ENCODE results near the gene ALG9. TPM values are rescaled to one million over a fixed set of nuclear protein-coding genes. Genes with fewer than 3 reads are reported as not detected.

Gene ALG9
- total RNA-seq, 1 donor from 2014 or later, result 95.6 TPM

DNA sequence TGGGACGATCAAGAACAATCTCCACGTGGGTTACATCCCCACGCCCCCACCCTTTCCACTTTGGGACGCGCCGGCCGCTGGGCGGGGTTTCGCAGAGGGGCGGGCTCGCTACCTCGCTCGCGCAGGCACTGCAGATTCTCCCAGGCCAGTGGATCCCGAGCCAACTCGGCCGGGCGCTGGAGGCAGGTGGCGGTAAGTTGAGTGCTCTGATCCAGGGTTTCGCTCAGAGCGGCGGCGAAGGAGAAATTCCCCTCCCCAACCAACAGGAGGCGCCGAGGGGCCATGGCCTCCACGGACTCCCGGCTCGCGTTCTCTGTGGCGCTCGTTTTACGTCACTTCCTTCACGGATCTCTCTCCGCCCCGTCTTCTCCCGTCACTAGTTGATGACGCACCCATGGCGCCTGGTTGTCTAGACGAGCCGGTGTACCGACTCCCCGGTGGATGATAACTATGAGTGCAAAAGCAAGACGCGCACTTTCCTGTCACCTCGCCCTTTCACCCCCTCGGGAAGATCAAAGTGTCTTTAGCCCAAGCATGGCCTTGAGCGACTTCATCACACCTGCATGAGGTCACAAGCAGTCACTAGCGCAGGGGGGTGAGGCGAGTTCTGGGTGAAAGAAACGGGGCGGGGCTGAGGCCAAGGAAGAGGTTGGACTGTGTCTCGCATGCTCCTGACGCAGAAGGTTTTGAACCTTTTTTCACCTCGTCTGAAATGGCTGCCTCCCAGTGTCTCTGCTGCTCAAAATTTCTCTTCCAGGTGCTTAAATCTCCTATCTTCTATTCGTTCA, 7.7 kb upstream of the ALG9 start, which contains the start of the genes CFAP68 and FDXACB1:
CFAP68 (plus strand) TSS at position 693 of the 788 bp plus-strand sequence; CDS start at position 713, 20 bp downstream.
FDXACB1 (minus strand) TSS at position 317 of the 788 bp plus-strand sequence; CDS start at position 284, 33 bp downstream.
- peak; percentile 93 for DNase-seq

DNA sequence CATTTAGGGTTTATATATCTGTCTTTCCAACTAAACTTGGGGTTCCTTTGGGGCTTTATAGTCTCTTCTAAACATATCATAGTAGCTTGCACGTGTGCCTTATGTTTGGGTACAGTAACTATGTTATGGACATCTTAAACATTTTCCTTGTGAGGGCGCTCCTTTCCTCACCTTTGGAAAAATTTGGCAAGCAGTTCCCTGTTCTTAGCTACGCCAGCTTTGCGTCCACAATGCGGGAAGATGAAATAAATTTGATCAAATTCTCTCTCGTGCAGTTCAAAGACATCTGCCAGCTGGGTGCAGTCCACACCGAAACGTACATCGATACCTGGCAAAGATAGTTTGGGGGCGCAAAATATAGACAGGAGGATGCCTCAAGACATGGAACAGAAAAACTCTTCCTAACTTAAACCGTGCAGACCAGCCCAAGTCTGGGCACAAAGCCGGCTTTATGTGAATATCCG, 7.0 kb upstream of the ALG9 start:
- no peak for DNase-seq

DNA sequence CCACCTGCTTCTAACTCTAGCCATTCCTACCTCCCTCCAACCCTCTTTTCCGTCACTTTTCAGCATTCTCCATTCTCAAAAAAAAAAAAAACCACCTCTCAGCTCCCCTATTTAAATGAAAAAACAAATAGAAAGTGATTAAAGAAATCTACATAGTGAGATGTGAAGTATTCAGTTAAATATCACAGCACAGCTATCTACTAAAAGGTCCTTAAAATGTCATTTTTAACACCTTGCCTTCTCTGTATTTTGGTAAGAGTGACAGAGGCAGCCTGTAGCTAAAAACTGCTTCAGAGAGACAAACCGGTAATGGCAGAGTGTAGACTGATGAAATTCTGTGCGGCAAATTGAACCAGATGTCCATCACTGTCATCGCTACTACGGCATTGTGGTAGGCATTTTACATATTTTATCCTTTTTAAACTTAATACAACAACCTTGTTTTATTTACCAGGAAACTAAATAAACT, 346 bp upstream of the ALG9 start:
- no peak for DNase-seq

DNA sequence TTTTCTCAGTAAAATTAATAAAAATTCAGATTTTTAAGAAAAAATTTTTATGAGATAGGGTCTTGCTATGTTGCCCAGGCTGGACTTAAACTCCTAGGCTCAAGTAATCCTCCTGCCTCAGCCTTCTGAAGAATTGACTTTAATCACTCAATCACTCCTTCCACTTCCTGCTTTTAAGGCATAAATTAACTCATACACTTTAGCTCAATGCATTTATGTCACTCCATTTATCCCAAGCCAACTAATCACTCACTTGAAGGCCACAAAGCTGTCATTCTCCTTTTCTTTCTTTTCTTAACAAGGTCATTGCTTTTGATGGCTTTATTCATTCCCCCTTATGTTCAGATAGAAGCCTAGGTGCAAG, 877 bp downstream of the ALG9 start:
- DNase-seq, result no peak

DNA sequence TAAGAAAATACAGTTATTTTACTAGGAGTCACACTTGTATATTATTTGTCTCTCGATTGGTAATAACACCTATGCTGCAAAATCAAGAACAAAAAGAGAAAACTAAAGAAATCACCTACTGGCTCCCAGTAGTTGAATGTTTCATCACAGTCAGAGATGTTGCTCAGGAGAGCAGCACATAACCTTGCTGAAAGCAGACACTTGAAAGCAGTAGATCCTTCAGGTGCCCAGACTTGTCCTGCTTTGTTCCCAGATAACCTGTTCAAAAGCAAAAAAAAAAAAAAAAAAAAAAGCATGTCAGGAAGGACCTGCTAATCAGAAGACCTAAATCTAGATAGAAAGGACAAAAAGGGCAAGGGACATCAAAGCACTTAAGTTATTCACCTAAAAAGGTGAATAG, 1.3 kb downstream of the ALG9 start:
- no peak for DNase-seq

DNA sequence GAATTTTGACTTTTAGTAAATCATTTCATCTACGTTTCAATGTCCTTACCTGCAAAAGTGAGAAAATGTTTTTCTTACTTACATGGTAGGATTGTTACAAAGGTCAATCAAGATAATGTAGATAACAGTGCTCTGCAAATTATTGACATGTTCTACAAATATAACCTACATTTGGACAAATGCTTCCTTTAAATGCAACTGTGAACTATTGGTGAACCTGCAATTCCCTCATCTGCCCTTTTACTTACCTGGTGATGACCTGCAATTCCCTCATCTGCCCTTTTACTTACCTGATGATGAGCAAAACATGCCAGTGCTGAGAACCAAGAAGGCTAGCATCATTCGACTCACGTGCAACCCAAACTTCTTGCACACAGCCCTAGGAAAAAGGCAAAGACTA, 11.1 kb downstream of the ALG9 start:
- no peak for DNase-seq

DNA sequence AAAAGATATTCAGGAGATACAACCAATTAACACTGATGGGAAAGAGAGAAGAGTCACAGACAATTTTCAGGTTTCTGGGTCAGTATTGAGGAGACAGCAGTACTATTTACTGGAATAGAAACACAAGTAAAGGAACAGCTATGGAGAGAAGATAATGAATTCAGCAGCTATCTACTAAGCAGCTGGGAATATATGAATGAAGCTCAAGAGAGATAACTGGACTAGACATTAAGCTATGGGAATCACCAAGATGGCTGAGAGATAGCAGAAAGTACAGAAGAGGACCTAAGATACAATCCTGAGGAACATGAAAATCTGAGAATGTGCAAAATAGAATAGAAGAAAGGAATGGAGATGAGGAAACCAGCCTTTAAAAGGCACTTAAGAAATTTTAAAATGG, 15.9 kb downstream of the ALG9 start:
- no peak for DNase-seq

DNA sequence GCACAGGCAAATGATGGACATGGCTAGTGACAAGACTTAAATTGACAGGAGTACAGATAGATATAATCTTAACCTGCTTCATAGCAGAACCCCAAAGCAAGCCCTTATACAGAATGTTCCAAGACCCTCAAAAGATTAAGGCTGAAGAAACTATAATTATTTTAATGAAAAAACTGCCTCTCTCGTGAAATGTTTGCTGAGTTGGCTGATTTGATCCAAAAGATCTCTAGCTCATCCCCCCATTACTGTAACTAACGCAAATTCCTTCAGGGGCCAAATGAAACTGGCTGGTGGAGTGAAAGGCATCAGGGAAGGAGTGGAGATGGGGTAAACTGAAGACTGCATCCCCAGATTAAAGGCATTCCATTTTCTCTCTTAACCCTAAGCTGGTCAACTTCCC, 19.3 kb downstream of the ALG9 start:
- DNase-seq, result no peak

DNA sequence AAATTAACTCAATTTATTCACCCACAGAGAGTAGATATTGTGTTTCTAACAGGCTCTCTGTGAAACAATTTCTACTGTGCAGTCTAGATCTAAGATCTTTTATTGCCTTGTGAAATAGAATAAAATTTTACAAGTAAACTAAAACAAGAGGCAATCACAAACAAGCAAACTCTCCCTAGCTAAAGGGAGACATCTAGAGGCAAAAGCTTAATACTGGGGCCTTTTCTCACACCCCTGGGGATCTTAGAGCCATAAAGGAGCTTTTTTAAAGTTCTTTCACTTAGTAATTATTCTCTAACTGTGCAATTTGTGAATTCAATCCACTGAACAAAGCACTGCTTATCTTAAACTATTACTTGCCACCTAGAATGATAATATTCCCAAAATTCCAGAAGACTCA, 19.7 kb downstream of the ALG9 start:
- no peak for DNase-seq

DNA sequence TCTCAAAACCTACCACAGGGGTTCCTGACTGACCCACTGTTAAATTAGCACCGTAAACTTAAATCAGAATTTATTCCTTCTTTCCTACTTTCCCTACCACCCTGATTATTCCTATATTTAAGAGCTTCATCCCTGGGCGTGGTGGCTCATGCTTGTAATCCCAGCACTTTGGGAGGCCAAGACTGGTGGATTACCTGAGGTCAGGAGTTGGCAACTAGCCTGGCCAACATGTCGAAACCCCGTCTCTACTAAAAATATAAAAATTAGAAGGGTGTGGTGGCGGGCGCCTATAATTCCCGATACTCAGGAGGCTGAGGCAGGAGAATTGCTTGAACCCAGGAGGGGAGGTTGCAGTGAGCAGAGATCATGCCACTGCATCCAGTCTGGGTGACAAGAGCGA, 20.3 kb downstream of the ALG9 start:
- no peak for DNase-seq

DNA sequence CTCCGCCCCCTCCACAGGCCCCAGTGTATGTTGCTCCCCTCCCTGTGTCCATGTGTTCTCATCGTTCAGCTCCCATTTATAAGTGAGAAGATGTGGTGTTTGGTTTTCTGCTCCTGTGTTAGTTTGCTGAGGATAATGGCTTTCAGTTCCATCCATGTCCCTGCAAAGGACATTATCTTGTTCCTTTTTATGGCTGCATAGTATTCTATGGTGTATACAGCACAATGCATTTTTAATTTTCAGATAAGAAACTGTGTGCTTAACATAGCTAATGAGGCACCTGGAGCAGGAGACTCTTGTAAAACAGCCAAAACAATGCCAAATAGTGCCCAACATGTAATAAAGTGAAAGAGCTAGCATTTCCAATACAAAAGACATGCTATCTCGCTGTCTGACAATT, 21.8 kb downstream of the ALG9 start:
- no peak for DNase-seq

DNA sequence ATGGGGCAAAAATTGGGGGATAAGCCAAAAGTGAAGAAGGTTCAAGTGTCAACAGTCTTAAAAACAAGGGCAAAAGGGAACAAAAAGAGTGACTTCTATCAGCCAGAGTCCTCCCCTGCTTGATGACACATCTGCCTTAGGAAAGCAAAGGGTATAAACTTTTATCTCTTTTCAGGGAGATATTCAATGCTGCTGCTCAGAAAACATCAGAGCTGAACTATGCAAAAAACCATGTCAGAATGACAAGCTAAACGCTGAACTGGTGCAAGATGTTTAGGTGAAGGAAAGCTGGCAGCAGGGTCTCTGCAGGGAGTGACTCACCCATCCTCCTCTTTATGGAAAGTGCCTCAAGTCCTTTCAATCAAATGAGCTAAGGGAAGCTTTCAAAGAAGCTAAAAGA, 24.7 kb downstream of the ALG9 start:
- DNase-seq, result no peak

DNA sequence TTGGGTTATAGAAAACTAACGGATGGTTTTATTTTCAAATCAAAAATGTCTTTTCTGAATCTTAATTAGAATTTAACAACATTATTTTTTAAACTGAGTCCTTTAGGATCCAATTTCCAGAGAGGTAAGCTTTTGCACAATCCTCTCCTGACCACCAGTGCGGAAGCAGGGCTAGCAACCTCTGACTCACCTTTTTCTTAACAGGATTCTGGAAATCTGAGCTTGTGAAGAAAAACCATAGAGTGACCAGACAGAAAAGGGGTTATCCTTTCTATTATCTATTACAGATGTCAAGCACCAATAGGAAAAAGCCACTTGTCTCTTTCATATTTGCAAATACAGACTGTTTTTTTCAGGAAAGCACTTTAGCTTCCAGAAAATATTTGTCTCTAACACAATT, 25.3 kb downstream of the ALG9 start:
- no peak for DNase-seq

DNA sequence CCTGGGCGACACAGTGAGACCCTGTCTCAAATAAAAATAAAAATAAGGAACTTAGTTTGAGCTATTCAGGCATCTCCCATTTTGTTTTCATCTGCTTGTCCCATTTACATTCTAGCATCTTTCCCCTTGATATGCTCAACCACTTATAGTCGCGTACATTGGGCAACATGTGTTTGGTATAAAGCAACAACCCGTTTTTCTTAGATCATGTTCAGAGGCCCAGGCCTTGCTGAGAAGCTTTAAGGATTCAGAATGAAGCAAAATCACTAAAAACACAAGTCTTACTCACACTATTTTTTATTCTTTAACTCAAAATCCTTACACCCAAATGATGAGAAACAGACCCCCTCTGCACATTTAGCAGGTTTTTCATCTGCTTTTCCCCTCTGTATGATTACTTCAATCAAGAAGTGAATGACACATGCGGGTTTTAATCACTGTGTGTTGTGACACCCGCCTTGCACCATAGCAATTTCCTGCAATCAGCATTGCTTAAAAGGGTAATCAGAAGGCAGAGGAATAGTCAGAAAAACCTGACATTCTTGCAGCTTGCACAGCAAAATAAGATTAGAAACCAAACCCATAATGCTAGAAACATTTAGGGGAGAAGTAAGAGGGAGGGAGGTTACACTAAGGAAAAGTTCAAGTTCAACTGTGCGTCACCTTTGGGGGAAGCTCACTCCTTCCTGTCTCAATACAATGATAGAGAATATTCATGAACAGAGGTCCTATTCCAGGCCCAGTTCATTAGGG, 25.9 kb downstream of the ALG9 start:
- no peak for DNase-seq

DNA sequence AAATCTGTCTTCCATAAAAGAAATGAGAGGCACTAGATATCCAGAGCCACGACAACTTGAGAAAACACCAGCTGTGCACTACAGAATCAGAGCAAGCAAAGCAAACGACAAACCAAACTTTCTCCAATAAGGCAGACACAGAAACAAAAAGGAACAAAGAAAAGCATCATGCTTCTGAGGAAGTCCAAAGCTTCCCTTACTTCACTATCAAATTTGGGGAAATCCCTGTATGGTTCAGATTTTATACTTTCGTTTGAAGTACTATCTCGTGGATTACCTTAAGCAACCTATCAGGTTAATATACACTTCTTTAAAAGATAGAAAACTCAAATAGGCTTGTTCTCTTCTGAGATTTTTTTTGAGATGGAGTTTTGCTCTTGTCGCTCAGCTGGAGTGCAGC, 27.7 kb downstream of the ALG9 start:
- no peak for DNase-seq

DNA sequence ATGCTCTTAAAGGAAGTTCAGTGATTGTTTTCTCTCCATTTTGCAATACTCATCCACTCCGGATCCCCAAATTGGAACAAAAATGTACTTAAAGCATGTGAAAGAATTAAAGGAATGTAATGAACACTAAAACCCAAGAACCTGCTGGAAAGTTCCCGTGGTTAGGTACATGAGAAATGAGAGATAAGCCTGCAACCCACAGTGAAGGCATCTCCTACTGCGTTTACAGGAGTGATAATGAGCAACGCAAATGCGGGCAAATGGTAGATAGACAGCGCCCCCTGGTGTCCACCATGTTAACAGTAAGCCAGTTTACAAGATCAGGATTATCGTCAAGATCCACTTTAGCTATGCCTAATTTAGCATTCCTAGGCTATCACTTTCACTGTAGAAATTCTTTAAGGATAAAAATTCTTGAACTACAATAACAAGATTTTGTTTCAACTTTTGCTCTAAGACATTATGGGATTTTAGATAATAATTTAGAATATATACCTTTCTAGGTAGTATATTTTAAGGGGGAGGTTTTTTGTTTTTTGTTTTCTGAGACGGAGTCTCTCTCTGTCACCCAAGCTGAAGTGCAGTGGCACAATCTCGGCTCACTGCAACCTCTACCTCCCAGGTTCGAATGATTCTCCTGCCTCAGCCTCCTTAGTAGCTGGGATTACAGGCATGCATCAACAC, 29.9 kb downstream of the ALG9 start:
- peak; percentile 73 for DNase-seq

DNA sequence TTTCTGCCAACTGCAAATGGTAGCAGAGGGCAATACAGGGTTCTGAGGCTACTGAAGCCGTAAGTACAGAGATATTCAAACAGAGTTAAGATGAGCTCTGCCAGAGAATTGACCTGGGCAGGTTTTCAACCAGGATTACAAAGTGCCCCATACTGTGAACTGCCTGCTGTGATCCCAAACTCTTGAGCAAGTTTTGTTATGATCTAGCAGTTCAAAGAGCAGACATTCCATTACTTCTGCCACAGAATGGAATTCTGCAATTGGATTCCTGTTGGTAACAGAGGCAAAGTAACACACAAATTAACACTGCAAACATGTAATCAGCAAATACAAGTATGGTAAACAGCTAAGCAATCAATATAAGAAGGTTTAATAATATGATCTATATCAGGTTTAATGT, 31.2 kb downstream of the ALG9 start:
- no peak for DNase-seq

DNA sequence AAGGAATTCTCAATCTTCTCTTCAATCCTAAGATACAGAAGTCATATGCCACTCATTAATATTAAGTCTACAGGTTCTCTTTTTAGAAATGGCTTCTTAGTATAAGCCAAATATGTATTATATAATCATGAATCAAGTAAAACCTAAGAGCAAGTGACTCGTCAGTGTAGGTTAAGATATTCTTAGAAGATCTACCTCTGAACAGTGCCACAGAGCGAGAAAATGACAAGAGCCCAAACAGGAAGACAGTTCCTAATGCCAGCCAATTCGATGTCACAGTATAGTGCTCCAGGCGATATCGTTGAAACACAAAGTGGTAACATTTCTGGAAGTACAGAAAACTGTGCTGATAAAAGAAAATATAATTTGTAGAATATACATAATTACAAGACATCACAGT, 33.3 kb downstream of the ALG9 start:
- no peak for DNase-seq

DNA sequence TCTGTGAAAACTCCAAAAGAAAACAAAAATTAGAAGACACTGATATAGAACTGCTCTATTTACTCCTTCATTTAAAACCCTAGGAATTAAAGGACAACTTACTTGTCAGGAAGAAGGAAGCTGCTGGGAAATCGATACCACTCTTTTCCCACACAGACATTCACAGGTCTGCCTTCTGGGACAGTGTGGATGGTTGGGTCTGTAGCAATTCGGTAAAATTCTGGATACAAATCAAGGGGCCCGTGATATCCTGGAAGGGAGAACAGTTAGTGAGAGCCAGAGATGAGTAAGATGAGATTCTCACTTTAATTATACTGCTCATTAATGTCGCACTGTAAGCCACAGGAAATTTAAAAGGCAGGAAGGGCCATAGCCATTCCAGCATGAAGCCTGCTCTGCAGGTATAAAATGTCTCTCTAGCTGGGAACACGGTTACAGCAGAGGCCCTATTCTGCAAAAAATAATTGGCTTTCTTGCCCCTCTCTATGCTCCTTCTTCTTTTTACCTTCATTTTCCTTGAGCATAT, 34.0 kb downstream of the ALG9 start:
- no peak for DNase-seq

DNA sequence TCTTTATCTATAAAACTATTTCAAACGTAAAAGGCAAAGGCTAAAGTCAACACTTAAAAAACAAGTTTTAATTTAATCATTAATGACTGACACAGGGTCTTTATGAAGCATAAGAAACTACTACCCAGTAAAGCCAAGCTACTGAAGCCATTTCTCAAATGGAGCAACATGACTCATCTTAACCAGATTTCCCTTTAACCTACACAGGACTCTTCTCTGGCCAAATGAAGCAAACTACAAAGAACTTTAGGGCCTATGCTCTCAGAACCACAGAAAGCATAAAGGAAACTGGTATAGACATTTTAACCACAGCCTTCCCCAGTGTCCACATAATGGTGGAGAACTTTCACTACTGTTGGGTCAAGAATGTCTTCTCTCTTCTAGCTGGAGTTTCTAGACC, 34.7 kb downstream of the ALG9 start:
- DNase-seq, result no peak

DNA sequence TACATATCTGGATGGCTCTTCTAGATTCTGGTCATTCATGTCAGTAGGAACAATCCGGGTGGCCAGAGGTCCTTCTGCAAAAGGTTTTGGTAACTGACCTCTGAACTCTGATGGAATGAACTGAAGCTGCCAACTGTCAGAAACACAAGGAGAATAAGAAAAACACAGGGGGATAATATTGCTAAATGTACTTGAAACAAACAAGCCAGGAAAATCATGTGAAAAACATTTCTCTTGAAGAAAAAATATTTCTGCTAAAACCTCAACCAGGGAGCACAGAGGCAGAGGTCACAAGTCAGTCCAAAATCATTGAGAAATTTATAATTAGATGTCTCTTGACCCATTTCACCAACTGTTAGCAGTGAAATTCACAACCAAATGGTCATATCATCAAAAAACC, 35.2 kb downstream of the ALG9 start:
- no peak for DNase-seq

DNA sequence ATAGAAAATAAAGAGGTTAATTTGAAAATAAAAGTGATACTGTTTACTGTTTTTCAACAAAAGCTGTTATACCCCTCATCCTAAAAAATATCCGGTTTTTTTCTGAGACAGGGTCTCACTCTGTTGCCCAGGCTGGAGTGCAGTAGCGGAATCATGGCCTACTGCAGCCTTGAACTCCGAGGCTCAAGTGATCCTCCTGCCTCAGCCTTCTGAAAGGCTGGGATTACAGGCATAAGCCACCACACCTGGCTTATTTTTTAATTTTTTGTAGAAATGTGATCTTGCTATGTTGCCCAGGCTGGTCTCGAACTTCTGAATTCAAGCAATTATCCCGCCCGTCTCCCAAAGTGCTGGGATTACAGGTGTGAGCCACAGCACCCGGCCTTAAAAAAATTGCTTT, 35.7 kb downstream of the ALG9 start:
- DNase-seq, result no peak
